GF-D8 (cell line): ENCODE measurements around the gene GJA5.

Experiments
- DNase-seq: peaks from one replicate; lab custom pipeline; 2025; lab: John Stamatoyannopoulos, UW

Gene GJA5

DNA sequence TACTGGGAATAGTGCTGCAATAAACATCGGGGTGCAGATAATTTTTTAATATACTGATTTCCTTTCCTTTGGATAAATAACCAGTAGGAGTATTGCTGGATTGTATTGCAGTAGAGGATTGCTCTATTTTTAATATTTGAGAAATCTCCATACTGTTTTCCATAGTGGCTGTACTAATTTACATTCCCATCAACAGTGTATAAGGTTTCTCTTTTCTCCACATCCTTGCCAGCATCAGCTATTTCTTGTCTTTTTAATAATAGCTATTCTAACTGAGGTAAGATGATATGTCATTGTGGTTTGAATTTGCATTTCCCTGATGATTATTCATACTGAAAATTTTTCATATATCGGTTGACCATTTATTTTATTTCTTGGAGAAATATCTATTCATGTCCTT is 31.1 kb downstream of the GJA5 start:
- DNase-seq = no peak

DNA sequence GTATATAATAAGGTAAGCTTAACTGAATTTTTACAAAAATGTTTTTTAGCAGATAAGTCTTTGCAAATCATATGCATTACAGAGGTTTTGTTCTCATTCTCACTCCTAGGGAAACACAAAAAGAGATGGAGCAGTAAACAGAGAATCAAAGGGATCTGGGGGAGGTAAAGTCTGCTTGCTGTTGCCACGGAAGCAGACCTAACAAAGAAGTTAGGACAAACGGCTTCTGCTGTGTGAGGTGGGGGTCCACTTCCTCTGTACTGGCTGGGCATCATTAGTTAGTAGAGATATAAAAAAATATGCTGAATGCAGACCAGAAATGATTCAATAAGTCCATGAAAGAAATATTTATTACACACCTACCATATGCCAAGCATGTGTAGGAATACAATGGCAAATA is 34.2 kb downstream of the GJA5 start:
- no peak for DNase-seq

DNA sequence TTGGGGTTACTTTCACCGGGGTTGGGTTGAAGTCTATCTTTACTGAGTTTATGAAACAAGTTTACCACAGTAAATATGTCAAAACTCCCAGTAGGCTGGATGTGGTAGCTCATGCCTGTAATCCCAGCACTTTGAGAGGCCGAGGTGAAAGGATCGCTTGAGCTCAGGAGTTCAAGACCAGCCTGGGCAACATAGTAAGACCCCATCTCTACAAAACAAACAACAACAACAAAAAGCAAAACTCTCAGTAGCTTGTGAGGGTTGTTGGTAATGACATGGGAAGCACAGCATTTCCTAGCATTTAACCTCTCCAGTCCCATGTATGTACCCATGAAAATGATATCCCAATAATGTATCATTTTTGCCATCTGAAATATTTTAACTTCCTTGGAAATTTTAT is 34.7 kb downstream of the GJA5 start:
- DNase-seq = no peak

DNA sequence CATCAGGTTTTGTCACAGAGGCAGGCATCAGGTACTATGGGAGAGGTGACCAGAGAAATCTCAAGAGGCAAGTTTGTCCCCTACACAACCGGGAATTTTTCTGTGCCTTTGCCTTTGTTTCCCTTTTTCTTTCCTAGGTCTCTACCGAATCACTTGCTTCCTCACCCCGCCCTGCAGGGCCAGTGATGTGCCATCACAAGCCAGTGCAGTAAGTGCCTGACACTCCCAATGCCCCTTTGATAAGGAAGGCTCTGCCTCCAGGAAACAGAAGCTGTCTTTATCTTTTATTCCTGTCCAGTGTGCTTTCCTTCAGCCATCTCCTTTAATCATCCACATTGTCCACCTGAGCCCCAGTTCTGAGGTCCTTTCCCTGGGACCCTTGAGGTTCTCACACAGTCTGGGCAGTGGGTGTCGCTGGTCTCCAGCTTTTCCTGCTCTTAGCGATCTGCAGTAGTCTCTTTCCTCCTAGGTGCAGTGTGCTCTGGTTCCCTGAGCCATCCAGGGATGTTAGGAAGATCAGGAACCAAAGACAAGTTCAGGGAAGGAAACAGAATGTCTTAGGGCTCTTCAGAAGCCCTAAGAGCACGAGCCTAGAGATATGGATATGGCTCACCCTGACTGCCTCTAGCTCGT is 36.6 kb downstream of the GJA5 start:
- DNase-seq = no peak

DNA sequence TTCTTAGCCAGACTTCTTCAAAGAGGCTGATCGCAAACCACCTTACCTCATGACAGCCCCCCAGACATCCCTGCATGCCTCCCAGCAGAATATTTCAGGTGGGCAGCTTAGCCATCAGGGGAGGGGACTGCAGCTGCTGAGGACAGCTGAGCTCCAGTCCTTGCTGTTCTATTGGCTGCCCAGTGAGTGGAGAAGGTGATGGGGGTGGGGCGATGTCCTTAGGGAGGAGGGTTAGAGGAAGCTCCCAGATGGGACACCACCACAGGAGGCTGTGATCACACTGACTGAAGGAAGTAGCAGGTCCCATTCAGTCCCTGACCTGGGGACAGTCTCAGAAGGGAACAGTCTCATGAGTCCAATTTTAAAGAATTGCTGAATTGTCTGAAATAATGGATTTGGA is 38.3 kb downstream of the GJA5 start:
- DNase-seq = no peak

DNA sequence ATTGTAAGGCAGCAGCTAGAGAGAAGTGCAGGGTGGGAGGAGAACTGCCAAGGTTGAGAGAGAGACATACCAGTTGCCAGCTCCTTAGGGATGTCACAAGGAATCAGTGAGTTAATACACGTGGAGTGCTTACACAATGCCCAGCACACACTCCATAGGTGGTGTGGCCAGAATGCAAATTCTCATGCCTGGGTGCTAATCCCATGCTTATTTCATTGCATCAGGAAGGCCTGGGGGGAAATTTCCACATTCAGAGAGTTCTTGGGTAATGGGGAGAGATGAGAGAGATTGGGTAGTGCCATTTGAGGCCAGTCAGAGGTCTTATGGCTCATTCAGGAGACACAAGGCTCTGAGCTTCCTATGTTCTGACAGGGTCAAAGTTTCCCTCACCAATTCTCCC is 38.7 kb downstream of the GJA5 start:
- DNase-seq = no peak

DNA sequence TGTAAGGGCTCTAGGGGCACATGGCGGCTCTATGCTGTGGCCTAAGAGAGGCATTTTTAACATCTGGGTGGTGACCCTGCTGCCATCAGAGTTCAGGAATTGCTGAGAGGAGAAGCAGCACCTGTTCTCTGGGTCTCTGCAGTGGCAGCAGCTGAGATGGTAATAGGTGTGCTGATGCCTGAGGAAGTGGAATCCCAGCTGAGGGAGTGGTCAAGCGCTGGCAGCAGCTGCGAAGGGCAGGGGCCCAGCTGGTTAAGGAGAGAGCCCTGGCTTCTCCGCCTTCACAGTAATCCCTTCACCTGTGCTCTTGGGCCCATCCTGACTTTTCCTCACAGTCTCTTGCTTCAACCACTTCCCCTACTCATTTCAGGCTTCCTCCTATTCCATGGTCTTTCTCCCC is 39.8 kb downstream of the GJA5 start:
- DNase-seq = no peak

DNA sequence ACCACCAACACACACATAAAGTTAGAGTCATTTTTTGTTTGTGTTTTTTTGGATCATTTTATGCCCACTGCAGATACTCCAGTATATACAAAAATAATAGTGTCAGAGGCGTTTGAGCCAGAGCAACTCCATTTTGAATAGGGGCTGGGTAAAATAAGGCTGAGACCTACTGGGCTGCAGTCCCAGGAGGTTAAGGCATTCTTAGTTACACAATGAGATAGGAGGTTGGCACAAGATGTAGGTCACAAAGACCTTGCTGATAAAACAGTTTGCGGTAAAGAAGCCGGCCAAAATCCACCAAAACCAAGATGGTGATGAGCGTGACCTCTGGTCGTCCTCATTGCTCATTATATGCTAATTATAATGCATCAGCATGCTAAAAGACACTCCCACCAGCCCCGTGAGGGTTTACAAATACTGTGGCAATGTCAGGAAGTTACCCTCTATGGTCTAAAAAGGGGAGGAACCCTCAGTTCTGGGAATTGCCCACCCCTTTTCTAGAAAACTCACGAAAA is 40.6 kb downstream of the GJA5 start:
- DNase-seq = no peak

DNA sequence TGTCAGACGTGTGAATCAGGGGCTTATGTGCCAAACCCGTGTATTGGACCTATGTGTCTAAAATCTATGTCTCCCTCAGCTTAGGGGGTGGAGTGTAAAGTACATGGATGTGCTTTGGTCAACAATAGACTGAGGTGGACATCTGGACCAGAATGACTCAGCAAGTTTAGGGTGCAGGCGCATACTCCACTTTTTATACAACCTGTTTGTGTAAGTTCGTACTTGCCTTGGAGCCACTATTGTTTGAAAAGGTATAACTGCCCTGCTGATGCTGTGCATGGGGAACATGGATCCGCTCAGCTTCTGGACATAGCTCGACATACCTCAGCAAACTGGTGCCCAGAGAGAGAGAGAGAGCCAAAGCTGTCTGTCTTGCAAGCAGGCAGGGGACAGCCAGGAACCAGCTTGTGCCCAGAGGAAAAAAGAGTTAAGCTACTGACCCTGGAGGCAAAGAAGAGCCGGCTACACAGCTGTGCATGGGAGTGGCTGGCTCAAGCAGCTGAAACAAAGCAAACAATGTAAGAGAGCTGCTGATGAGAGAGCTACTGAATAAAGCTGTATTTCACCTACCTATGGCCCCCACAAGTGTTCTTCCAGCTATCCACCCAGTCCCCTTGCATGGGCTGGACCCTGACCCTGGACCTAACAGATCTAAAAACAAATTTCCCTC is 41.2 kb downstream of the GJA5 start:
- no peak for DNase-seq

DNA sequence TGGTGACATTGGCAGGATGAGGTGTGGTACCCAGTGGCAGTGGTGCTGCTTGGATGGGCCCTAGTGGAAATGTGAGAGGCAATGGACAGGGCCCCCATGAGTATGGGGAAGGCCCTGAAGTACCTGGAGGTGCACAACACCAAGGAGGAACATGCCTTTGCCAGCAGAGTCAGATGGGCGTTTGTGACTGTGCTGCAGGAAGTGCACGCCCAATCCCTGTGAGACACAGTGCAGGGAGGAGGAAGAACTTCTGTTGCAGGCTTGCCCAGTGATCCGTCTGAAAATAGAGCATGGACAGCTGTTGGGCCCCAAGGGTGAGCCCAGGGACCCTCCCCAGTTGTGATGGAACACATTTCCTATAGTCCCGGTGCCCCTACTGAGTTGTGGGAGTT is 42.7 kb downstream of the GJA5 start:
- no peak for DNase-seq

DNA sequence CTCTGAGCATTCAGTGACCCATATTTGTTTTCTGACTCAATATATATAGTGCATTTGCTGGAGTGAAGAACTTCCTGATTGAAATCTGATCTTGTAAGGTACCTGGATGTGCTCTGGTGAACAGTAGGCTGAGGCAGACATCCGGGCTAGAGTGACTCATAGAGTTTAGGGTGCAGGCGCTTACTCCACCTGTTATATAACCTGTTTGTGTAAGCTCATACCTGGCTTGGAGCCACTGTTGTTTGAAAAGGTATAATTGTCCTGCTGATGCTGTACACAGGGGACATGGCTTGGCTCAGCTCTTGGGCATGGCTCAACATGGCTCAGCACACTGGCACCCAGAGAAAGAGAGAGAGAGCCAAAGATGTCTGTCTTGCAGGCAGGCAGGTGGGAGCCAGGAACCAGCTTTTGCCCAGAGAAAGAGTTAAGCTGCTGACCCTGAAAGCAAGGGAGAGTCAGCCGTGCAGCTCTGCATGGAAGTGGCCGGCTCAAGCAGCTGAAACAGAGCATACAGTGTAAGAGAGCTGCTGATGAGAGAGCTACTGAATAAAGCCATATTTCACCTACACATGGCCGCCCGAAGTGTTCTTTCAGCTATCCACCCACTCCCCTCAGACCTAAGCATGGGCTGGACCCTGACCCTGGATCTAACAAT is 43.2 kb downstream of the GJA5 start:
- no peak for DNase-seq

DNA sequence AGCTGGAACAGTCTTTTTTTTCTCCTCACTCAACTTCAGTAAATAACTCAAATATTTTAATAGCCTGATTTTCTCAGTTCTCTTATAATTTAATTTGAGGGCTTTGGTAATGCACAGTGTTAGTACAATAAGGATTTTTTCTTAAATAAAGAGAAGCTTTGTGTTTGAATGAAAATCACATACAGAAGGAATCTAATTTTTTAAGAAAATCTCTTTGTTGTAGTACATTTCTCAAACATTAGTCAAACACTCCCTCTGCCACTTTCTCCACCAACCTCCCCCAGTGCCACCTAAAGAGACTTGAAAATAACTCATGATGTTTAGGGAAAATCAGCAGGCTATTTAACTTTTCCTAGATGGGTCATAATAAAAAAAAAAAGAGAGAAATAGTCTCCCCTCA is 47.8 kb downstream of the GJA5 start:
- no peak for DNase-seq
